Activated T-helper 1 cell treated with anti-CD3 and anti-CD28 coated beads, Interleukin-12 subunit alpha, Interleukin-12 subunit beta, Interleukin-2, Interleukin-4 antibody, amounts not matched to agents 30 ng/mL and 10 ng/mL and 1 ng/mL, durations not matched to agents 14 hours and 24 hours and 36 hours (primary cell): ENCODE data around the gene FBXW5. TPM values are rescaled to one million over a fixed set of nuclear protein-coding genes. Genes with fewer than 3 reads are reported as not detected.

Source experiments
- DNase-seq: peaks from one replicate; pipeline ENCODE4 v3.0.0; 2021; ENCODE audit warnings: low spot score
- H3K27ac Mint-ChIP-seq: one replicate; pipeline ENCODE4 v1.8.0; 2021; ENCODE audit warnings: mild to moderate bottlenecking, mixed read lengths
- H3K27me3 Mint-ChIP-seq: one replicate; pipeline ENCODE4 v1.8.0; 2022; ENCODE audit warnings: mild to moderate bottlenecking, moderate library complexity, mixed read lengths; ENCODE audit not compliant: insufficient read depth
- H3K36me3 Mint-ChIP-seq: one replicate; pipeline ENCODE4 v1.8.0; 2021; ENCODE audit warnings: low read depth, mixed read lengths
- H3K4me1 Mint-ChIP-seq: one replicate; pipeline ENCODE4 v1.8.0; 2021; ENCODE audit warnings: low read depth, mixed read lengths
- H3K4me3 Mint-ChIP-seq: one replicate; pipeline ENCODE4 v1.8.0; 2021; ENCODE audit warnings: mild to moderate bottlenecking, moderate library complexity, mixed read lengths
- H3K9me3 Mint-ChIP-seq: one replicate; pipeline ENCODE4 v1.8.0; 2021; ENCODE audit warnings: mixed read lengths
- intact Hi-C: fragments of 100-400 bp; cut with micrococcal nuclease; formaldehyde crosslinking; loops from one replicate; pipeline ENCODE4 v1.15.1; 2024
- total RNA-seq: library from RNA; stranded (reverse); gene quantifications from 2 replicates; pipeline ENCODE4 v1.2.3, GENCODE V29; 2022

Gene FBXW5
- total RNA-seq, 1 donor from 2014 or later: 92.5 TPM

GRCh38 chr9:136981588-136982231 is 37.2 kb upstream of the FBXW5 start:
- Mint-ChIP-seq H3K27me3 (peaks cover 16% of the 10 kb centered on the region), H3K4me1 (no peaks in the 10 kb centered on the region), H3K27ac (no peak overlapping the region), H3K36me3 (no peaks in the 10 kb centered on the region), H3K4me3 (no peak overlapping the region), H3K9me3 (no peaks in the 10 kb centered on the region)
- intact Hi-C loops: no loop called here
- DNase-seq: no peak

GRCh38 chr9:136980669-136981478 is 36.3 kb upstream of the FBXW5 start:
- no peak overlapping the region for H3K27ac Mint-ChIP-seq
- H3K36me3 Mint-ChIP-seq: no peaks in the 10 kb centered on the region
- no peaks in the 10 kb centered on the region for H3K4me1 Mint-ChIP-seq
- intact Hi-C loops: no loop called here
- peaks cover 12% of the 10 kb centered on the region for H3K27me3 Mint-ChIP-seq
- no peak overlapping the region for H3K4me3 Mint-ChIP-seq
- H3K9me3 Mint-ChIP-seq: no peaks in the 10 kb centered on the region
- no peak for DNase-seq

GRCh38 chr9:136979769-136980587 is 35.4 kb upstream of the FBXW5 start:
- intact Hi-C loops: loop anchor here (2.0 kb wide), 1 partner anchor 171 kb away; no protein-coding TSS in a partner anchor
- Mint-ChIP-seq H3K9me3 (no peaks in the 10 kb centered on the region), H3K27me3 (peaks cover 17% of the 10 kb centered on the region), H3K4me1 (peaks cover 6% of the 10 kb centered on the region), H3K4me3 (no peak overlapping the region), H3K27ac (no peak overlapping the region), H3K36me3 (no peaks in the 10 kb centered on the region)
- DNase-seq: no peak

- no peak for DNase-seq
- Mint-ChIP-seq H3K4me3 (no peak overlapping the region), H3K9me3 (no peaks in the 10 kb centered on the region), H3K27ac (no peak overlapping the region), H3K4me1 (peaks cover 6% of the 10 kb centered on the region), H3K36me3 (no peaks in the 10 kb centered on the region), H3K27me3 (peaks cover 14% of the 10 kb centered on the region)
- intact Hi-C loops: loop anchor here (1.0 to 2.0 kb wide), 5 partner anchors 13 to 172 kb away; partner anchors contain the start of genes FBXW5 and PAXX
These were observed 34.5 kb upstream of the FBXW5 start for GRCh38 chr9:136978865-136979544.

- peaks cover 9% of the 10 kb centered on the region for H3K27me3 Mint-ChIP-seq
- H3K36me3 Mint-ChIP-seq: no peaks in the 10 kb centered on the region
- H3K4me3 Mint-ChIP-seq: no peak overlapping the region
- H3K4me1 Mint-ChIP-seq: peaks cover 6% of the 10 kb centered on the region
- DNase-seq: peak; percentile 69
- no peak overlapping the region for H3K27ac Mint-ChIP-seq
- H3K9me3 Mint-ChIP-seq: no peaks in the 10 kb centered on the region
- intact Hi-C loops: loop anchor here (1.0 to 2.0 kb wide), 5 partner anchors 14 to 173 kb away; partner anchors contain the start of genes FBXW5 and PAXX
These were observed 33.7 kb upstream of the FBXW5 start for GRCh38 chr9:136978073-136978864.

GRCh38 chr9:136977649-136978072 is 33.1 kb upstream of the FBXW5 start:
- Mint-ChIP-seq H3K9me3 (no peaks in the 10 kb centered on the region), H3K4me3 (no peak overlapping the region), H3K27me3 (peaks cover 9% of the 10 kb centered on the region), H3K27ac (no peak overlapping the region), H3K4me1 (peaks cover 6% of the 10 kb centered on the region), H3K36me3 (no peaks in the 10 kb centered on the region)
- intact Hi-C loops: loop anchor here (1.0 to 2.0 kb wide), 5 partner anchors 15 to 173 kb away; partner anchors contain the start of genes FBXW5 and PAXX
- no peak for DNase-seq

GRCh38 chr9:136977223-136977622 is 32.7 kb upstream of the FBXW5 start, which contains the start of gene PTGDS:
Gene PTGDS (plus strand): TSS chr9:136977504. CDS start chr9:136977579, 75 bp downstream.
- no peak for DNase-seq
- intact Hi-C loops: no loop called here
- Mint-ChIP-seq H3K36me3 (no peaks in the 10 kb centered on the region), H3K27ac (no peak within 1 kb of the TSS), H3K27me3 (peaks cover 9% of the 10 kb centered on the region), H3K4me1 (peaks cover 6% of the 10 kb centered on the region), H3K4me3 (no peak within 1 kb of the TSS), H3K9me3 (no peaks in the 10 kb centered on the region)

- no peak overlapping the region for H3K27ac Mint-ChIP-seq
- no peaks in the 10 kb centered on the region for H3K9me3 Mint-ChIP-seq
- H3K4me1 Mint-ChIP-seq: peaks cover 6% of the 10 kb centered on the region
- intact Hi-C loops: no loop called here
- no peak for DNase-seq
- peaks cover 9% of the 10 kb centered on the region for H3K27me3 Mint-ChIP-seq
- no peaks in the 10 kb centered on the region for H3K36me3 Mint-ChIP-seq
- no peak overlapping the region for H3K4me3 Mint-ChIP-seq
These were observed 31.1 kb upstream of the FBXW5 start for GRCh38 chr9:136975644-136976043.

- peaks cover 6% of the 10 kb centered on the region for H3K4me1 Mint-ChIP-seq
- DNase-seq: no peak
- no peak overlapping the region for H3K27ac Mint-ChIP-seq
- peaks cover 9% of the 10 kb centered on the region for H3K27me3 Mint-ChIP-seq
- no peak overlapping the region for H3K4me3 Mint-ChIP-seq
- no peaks in the 10 kb centered on the region for H3K36me3 Mint-ChIP-seq
- H3K9me3 Mint-ChIP-seq: no peaks in the 10 kb centered on the region
- intact Hi-C loops: no loop called here
These were observed 30.4 kb upstream of the FBXW5 start for GRCh38 chr9:136974817-136975535.

- Mint-ChIP-seq H3K9me3 (no peaks in the 10 kb centered on the region), H3K27me3 (peaks cover 9% of the 10 kb centered on the region), H3K4me3 (no peak overlapping the region), H3K27ac (no peak overlapping the region), H3K4me1 (peaks cover 6% of the 10 kb centered on the region), H3K36me3 (no peaks in the 10 kb centered on the region)
- DNase-seq: no peak
- intact Hi-C loops: no loop called here
These were observed 29.4 kb upstream of the FBXW5 start for GRCh38 chr9:136973618-136974617.
